Heart left ventricle (tissue), 16 donors: Measurements from ENCODE around the gene R3HDM2. TPM values are rescaled to one million over a fixed set of nuclear protein-coding genes. Genes with fewer than 3 reads are reported as not detected.
A peak's percentile ranks its signal among the peaks of the same experiment; 100 is the strongest.

Experiments
- ATAC-seq, 4 donors: fragments of 200-7000 bp; cut with Tn5 transposase; one replicate each; pipeline ENCODE4 v1.9.1; 2020 to 2022; ENCODE audit warnings: moderate library complexity in 4 of 4, mild to moderate bottlenecking in 3 of 4, moderate number of reproducible peaks in 1 of 4
- DNase-seq, 5 donors: peaks; one replicate each; pipeline ENCODE4 v3.0.0-alpha.2; 2020
- H3K27ac ChIP-seq, 12 donors: fragments of 200-600 bp; sonication (generic) in 4 of 12; one replicate each; pipeline versions ENCODE4 v1.5.0 to v1.8.0; 2016 to 2022; ENCODE audit warnings: mild to moderate bottlenecking in 2 of 12
- H3K27me3 ChIP-seq, 9 donors: fragments of 200-600 bp; sonication (generic) in 2 of 9; one replicate each; pipeline versions ENCODE4 v1.5.1 to v1.8.0; 2016 to 2022; ENCODE audit warnings: mild to moderate bottlenecking in 3 of 9
- H3K36me3 ChIP-seq, 9 donors: fragments of 200-600 bp; sonication (generic) in 2 of 9; one replicate each; pipeline versions ENCODE4 v1.5.0 to v1.8.0; 2018 to 2022; ENCODE audit warnings: mild to moderate bottlenecking in 2 of 9
- H3K4me1 ChIP-seq, 12 donors: fragments of 200-600 bp; sonication (generic) in 4 of 12; one replicate each; pipeline versions ENCODE4 v1.5.0 to v1.8.0; 2016 to 2022; ENCODE audit warnings: mild to moderate bottlenecking in 3 of 12
- H3K4me3 ChIP-seq, 12 donors: fragments of 200-600 bp; sonication (generic) in 4 of 12; one replicate each; pipeline versions ENCODE4 v1.5.0 to v1.8.0; 2017 to 2022; ENCODE audit warnings: mild to moderate bottlenecking in 9 of 12, moderate library complexity in 4 of 12
- H3K9me3 ChIP-seq, 12 donors: fragments of 200-600 bp; sonication (generic) in 4 of 12; one replicate each; pipeline versions ENCODE4 v1.5.0 to v1.8.0; 2016 to 2022; ENCODE audit warnings: mild to moderate bottlenecking in 1 of 12
- POLR2A ChIP-seq, 2 donors: fragments of 450-650 bp; IDR thresholded peaks; one replicate each; pipeline ENCODE4 v1.6.1; 2017; ENCODE audit warnings: antibody characterized with exemption in 2 of 2, mild to moderate bottlenecking in 2 of 2, moderate library complexity in 2 of 2
- WGBS, 4 donors: extraction: QIAGEN DNeasy Blood & Tissue Kit in 2 of 4; methylation state at CpG; one replicate each; pipeline versions ENCODE4 v1.1.5 to v1.1.7; 2013 to 2018; 5-methylcytosine and 5-hydroxymethylcytosine counted together
- intact Hi-C, 10 donors: fragments of 100-400 bp; cut with DNase I; formaldehyde crosslinking; loops; one replicate each; pipeline versions ENCODE4 v1.11.1 to v1.14.2; 2022
- polyA plus RNA-seq, 2 donors: library from polyadenylated mRNA; stranded (reverse); fragments of 200-250 nt; gene quantifications; one replicate each; pipeline ENCODE4 v1.2.3, GENCODE V29; 2013
- total RNA-seq, 9 donors: library from RNA; depleted of rRNA in 2 of 9; stranded (reverse); fragments of >200 nt in 2 of 9; fragmentation: NEBNext Ultra II Directional in 3 of 9; extraction: Animal tissue kit (Norgen Biotek cat#: 25700) in 3 of 9; gene quantifications; one replicate each; pipeline versions ENCODE4 v1.1.0 to v1.2.4, GENCODE V29; 2016 to 2023
- TF ChIP-seq, protein P1 (sequence below), 12 donors: fragments of 200-600 bp; sonication (generic) in 4 of 12; IDR thresholded peaks; one replicate each; pipeline versions ENCODE4 v1.5.0 to v1.8.0; 2018 to 2022; ENCODE audit warnings: antibody characterized with exemption in 12 of 12, mild to moderate bottlenecking in 5 of 12
- donor health status: ischemic (EF 13 %, LVEDD 7.1; RV severe dilation, severe dysfunction).
- donor health status: healthy with polysubstance abuse.
- donor health status: DM: no; HTN: yes; CAD: no.
- donor health status: DM: no; HTN: no; CAD: no.
- donor health status: ischemic (EF 25% LVEDD 6.9; RV normal size, moderate dysfunction).
- donor health status: ischemic (EF 25% LVEDD 5.7; RV mildly dilated, moderate dysfunction).
- donor health status: healthy.
- donor health status: DM: yes; HTN: yes; CAD: no.
- donor health status: ischemic (EF 35%, LVEDD 5.7; RV mildly dilated, moderate dysfunction).
- donor health status: nonischemic (EF 11% LVEDD 7.7; RV severe dilation, severe dysfunction).
- donor health status: DM: yes; HTN: yes; CAD: no.
- donor health status: PGD.
- donor health status: ischemic (EF 29% LVEDD 5.4; RV normal size, mild dysfunction).
- donor health status: nonischemic (EF 23%, LVEDD 6.1; RV moderate dilation, normal function).

R3HDM2 gene
- total and polyA plus RNA-seq, 11 donors = 12.7 to 102 (median 59.8) TPM

DNA sequence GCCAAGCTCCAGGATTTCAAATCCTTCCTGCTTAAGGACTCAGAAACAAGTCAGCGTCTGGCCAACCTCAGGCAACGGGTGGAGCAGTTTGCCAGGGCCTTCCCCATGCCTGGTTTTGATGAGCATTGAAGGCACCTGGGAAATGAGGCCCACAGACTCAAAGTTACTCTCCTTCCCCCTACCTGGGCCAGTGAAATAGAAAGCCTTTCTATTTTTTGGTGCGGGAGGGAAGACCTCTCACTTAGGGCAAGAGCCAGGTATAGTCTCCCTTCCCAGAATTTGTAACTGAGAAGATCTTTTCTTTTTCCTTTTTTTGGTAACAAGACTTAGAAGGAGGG is 196.6 kb downstream of the R3HDM2 start:
- intact Hi-C loops = no loop called here
- no peaks in the 10 kb centered on the region for H3K9me3 ChIP-seq
- H3K27ac ChIP-seq = peak overlapping the region in 10 of 12 donors; percentile 8 to 88 (median 76)
- DNase-seq = no peak
- H3K4me1 ChIP-seq = peaks cover 0 to 83% (median 30%) of the 10 kb centered on the region in 12 donors
- TF ChIP-seq, protein P1, sequence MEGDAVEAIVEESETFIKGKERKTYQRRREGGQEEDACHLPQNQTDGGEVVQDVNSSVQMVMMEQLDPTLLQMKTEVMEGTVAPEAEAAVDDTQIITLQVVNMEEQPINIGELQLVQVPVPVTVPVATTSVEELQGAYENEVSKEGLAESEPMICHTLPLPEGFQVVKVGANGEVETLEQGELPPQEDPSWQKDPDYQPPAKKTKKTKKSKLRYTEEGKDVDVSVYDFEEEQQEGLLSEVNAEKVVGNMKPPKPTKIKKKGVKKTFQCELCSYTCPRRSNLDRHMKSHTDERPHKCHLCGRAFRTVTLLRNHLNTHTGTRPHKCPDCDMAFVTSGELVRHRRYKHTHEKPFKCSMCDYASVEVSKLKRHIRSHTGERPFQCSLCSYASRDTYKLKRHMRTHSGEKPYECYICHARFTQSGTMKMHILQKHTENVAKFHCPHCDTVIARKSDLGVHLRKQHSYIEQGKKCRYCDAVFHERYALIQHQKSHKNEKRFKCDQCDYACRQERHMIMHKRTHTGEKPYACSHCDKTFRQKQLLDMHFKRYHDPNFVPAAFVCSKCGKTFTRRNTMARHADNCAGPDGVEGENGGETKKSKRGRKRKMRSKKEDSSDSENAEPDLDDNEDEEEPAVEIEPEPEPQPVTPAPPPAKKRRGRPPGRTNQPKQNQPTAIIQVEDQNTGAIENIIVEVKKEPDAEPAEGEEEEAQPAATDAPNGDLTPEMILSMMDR (IDR thresholded peaks at IDR 0.05) = no peak
- no peak for TF ChIP-seq POLR2A (IDR thresholded peaks at IDR 0.05)
- ATAC-seq = no peak
- H3K4me3 ChIP-seq = peak overlapping the region in 4 of 12 donors; percentile 12 to 62 (median 36)
- H3K27me3 ChIP-seq = peaks cover 0 to 36% (median 12%) of the 10 kb centered on the region in 9 donors
- H3K36me3 ChIP-seq = peaks cover 0 to 40% (median 29%) of the 10 kb centered on the region in 9 donors
- 76 to 84% (median 81%) methylated on average over 3 of the region's 3 CpGs for WGBS, 4 donors

DNA sequence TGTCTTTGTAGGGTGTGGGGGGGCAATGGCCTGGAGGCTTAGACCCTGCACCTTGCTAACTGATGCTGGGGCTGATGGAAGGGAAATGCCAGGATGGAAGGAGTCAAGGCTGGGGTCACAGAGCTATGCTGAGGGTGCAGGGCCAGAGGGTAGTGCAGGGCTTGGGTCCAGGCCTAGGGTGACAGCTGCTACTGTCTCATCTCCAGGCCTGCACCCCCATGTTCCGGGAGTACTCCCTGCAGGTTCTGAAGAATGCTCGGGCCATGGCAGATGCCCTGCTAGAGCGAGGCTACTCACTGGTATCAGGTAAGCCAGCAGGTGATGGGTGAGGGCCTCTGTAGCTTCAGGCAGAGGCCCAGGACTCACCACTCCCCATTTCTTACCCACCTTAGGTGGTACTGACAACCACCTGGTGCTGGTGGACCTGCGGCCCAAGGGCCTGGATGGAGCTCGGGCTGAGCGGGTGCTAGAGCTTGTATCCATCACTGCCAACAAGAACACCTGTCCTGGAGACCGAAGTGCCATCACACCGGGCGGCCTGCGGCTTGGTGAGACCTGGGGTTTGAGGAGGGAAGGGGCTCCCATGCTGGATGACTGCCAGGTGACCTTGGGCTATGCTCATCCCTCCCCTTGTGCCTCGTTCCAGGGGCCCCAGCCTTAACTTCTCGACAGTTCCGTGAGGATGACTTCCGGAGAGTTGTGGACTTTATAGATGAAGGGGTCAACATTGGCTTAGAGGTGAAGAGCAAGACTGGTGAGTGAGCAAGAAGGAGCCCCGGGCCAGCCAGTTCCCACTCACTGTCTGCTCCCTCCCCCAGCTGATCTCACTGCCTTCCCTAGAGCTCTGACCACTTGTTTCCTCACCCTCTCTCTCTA is 197.2 kb downstream of the R3HDM2 start:
- Histone ChIP-seq H3K27ac (peak overlapping the region in 7 of 12 donors; percentile 61 to 88 (median 79)), H3K4me1 (peaks cover 0 to 83% (median 28%) of the 10 kb centered on the region in 12 donors)
- 83 to 86% (median 83%) methylated on average over 14 to 15 of the region's 15 CpGs for WGBS, 4 donors

DNA sequence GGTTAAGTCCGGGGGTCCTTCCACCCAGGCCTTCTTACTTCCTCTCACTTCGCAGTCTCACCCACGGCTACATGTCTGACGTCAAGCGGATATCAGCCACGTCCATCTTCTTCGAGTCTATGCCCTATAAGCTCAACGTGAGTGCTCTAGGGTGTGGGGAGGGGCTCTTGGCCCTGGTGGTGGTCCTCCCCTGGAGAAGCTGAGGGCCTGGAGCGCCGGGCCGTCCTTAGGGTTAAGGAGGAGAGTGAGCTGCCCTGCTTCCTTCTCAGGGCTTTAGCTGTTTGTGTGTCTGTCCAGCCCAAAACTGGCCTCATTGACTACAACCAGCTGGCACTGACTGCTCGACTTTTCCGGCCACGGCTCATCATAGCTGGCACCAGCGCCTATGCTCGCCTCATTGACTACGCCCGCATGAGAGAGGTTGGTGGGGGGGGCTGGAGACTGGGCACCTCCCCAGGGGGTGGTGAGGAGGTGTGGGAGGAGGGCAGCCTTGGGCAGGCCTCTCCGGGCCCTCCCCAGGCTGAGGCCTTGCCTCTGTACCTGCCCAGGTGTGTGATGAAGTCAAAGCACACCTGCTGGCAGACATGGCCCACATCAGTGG is 198.6 kb downstream of the R3HDM2 start:
- intact Hi-C loops = no loop called here
- TF ChIP-seq, protein P1 (IDR thresholded peaks at IDR 0.05) = no peak
- no peak for TF ChIP-seq POLR2A (IDR thresholded peaks at IDR 0.05)
- peaks cover 0 to 73% (median 19%) of the 10 kb centered on the region in 12 donors for H3K4me1 ChIP-seq
- DNase-seq (peak in 1 of 5 donors; percentile 58), ATAC-seq (no peak)
- peaks cover 0 to 40% (median 29%) of the 10 kb centered on the region in 9 donors for H3K36me3 ChIP-seq
- WGBS, 4 donors = 81 to 89% (median 85%) methylated on average over 18 to 19 of the region's 19 CpGs
- H3K27me3 ChIP-seq = peaks cover 0 to 22% (median 5%) of the 10 kb centered on the region in 9 donors
- H3K9me3 ChIP-seq = no peaks in the 10 kb centered on the region
- no peak overlapping the region for H3K4me3 ChIP-seq
- H3K27ac ChIP-seq = peak overlapping the region in 1 of 12 donors; percentile 35

More for the DNA sequence above, 197.2 kb downstream of the R3HDM2 start:
- Histone ChIP-seq H3K27me3 (peaks cover 0 to 32% (median 12%) of the 10 kb centered on the region in 9 donors), H3K4me3 (no peak overlapping the region), H3K36me3 (peaks cover 0 to 40% (median 29%) of the 10 kb centered on the region in 9 donors), H3K9me3 (no peaks in the 10 kb centered on the region)
- ATAC-seq (peak in 2 of 4 donors; percentile 8 to 28), DNase-seq (peak in 3 of 5 donors; percentile 30 to 51 (median 31))
- TF ChIP-seq POLR2A (IDR thresholded peaks at IDR 0.05) = no peak
- intact Hi-C loops = no loop called here

DNA sequence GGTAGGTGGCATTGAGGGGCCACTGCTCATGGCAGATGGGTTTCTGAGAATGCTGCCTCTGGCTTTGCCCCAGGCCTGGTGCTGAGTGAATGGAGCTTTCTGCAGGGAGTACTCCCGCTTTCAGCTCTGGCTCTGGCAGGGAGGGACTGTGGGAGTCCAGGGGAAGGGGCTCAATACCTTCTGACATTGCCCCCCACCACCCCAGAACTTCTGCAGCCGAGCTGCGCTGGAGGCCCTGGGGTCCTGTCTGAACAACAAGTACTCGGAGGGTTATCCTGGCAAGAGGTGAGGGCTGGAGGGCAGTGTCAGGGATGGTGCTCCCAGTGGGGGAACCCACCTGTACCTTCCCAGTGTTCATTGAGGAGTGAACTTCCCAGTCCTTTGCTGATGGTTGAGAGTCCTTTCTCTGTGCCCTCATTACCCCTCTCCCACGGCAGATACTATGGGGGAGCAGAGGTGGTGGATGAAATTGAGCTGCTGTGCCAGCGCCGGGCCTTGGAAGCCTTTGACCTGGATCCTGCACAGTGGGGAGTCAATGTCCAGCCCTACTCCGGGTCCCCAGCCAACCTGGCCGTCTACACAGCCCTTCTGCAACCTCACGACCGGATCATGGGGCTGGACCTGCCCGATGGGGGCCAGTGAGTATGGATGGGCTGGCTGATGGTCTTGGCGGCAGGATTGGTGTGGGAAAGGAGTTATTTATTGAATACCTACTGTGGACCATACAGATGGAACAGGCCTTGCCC is 199.4 kb downstream of the R3HDM2 start:
- DNase-seq = peak in 1 of 5 donors; percentile 58
- peak overlapping the region in 2 of 12 donors; percentile 61 to 69 for H3K4me3 ChIP-seq
- H3K36me3 ChIP-seq = peaks cover 0 to 40% (median 29%) of the 10 kb centered on the region in 9 donors
- H3K27ac ChIP-seq = peak overlapping the region in 1 of 12 donors; percentile 89
- H3K9me3 ChIP-seq = no peaks in the 10 kb centered on the region
- no peak for TF ChIP-seq POLR2A (IDR thresholded peaks at IDR 0.05)
- TF ChIP-seq, protein P1 (IDR thresholded peaks at IDR 0.05) = no peak
- WGBS, 4 donors = 87 to 93% (median 89%) methylated on average over 11 to 13 of the region's 13 CpGs
- H3K4me1 ChIP-seq = peaks cover 0 to 73% (median 23%) of the 10 kb centered on the region in 12 donors
- ATAC-seq = no peak
- intact Hi-C loops = loop anchor here in 1 of 10 donors (2.0 kb wide), 1 partner anchor 17 kb away; no protein-coding TSS in a partner anchor
- peaks cover 0 to 22% (median 12%) of the 10 kb centered on the region in 9 donors for H3K27me3 ChIP-seq
